HG03097 (cell line): ENCODE measurements around the gene PSMC4.
"Not testable (repeated sequence)": the region's sequence is repeated elsewhere in the genome, so short reads cannot be mapped to it uniquely, and the experiment has no call there.

ENCODE experiments used
- ATAC-seq: cut with Tn5 transposase; IDR thresholded peaks from one replicate; pipeline ENCODE4 v1.9.1; 2021; ENCODE audit not compliant: unreplicated experiment, low FRiP score

Gene PSMC4

DNA sequence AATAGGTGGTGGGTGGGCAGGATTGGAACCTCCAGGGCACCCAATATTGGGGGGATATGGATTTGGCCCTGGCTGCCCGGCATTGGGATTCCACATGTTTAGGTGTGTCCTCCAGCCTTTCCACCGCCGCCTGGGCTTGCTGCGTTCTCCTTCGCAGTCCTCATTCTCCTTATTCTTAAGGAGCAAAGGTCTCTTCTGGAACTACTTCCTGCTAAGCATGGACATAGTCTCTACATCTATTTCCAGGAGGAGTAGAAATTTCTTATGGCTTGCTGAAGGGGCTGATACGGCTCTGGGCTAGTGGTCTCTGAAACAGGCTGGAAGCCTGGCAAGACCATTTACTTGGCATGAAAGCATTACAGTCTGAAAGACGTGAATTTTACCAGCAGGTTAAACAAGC lies 27.4 kb upstream of the PSMC4 start:
- ATAC-seq = no peak

DNA sequence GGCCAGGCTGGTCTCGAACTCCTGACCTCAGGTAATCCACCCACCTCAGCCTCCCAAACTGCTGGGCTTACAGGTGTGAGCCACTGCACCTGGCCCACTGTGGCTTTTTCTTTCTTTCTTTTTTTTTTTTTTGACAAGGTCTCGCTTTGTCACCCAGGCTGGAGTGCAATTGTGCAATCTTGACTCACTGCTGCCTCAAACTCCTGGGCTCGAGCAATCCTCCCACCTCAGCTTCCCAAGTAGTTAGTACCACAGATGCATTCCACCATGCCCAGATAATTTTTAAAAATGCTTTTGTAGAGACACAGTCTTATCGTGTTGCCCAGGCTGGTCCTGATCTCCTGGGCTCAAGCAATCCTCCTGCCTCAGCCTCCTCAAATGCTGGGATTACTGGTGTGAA lies 24.4 kb upstream of the PSMC4 start:
- ATAC-seq = no peak

DNA sequence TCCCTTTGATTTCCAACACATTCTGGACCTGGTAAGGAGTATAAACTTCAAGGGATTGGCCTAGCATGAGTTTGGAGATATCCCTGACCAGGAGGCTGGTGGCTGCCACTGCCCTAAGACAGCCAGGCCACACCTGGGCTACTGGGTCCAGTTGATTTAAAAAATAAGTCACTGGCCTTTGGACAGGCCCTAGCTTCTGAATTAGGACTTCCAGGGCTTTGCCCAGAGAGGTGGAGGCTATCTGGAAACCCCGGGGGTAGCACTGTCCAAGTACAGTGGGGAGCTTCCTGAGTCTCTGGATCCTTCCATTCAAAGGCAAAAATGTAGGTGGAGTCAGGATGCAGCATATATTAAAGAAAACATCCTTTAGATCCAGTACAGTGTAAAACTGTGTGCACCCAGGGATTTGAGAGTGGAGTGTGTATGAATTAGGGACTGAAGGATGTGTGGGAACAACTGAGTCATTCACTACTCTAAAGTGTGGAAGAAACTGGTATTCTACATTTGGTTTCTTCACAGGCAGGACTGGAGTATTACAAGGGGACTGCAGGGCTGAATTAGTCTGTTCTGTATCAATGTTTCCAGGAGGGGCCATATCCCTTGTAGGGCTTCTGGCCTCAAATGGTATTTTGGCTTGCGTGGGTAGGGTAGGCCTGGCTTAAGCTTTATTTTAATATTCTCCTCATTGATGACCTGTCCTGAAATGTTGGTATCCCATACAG lies 21.8 kb upstream of the PSMC4 start:
- no peak for ATAC-seq

DNA sequence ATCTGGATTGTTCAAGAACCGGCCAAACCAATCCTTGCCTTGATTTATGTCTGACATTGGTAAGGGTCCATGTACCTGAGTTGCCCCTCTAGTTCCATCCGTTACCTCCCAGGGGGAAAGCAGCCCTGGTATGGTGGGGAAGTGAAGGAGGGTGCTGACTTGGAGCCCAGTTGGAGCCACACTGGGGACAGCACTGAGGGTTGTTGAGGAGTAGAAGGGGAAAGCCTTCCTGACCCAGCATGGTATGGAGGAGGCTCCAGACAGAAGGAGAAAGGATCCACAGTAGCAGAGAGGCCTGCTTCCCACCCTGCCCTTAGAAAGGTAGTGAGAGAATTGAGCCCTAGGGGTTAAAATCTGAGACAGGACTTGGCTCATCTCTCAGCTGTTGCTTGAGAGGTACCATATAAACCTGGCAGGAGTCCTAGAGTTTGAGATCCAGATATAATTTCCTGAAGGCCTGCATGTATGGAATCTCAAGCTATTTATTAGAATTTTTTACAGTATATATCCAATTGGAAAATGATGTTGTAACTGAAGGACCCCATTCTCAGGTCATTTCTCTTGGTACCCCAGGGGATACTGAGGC lies 19.8 kb upstream of the PSMC4 start:
- ATAC-seq = no peak

DNA sequence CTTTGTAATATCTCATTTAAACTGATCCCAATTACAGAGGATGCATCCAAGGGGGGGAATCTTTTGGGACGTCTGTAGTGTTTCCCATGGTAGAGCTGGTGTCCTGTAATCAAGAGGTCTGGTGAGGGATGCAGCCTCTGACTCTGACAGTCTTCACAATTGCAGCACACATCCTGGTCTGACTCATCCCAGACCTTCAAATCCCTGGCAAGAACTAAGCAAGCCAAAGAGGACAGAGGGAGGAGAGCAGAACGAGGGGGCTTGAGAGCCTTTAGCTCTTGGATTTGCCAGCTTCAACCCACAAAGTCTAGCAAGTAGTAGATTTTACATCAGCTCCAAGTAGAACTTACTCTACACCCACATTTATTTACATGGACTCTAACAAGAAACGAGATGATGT lies 19.3 kb upstream of the PSMC4 start:
- no peak for ATAC-seq

DNA sequence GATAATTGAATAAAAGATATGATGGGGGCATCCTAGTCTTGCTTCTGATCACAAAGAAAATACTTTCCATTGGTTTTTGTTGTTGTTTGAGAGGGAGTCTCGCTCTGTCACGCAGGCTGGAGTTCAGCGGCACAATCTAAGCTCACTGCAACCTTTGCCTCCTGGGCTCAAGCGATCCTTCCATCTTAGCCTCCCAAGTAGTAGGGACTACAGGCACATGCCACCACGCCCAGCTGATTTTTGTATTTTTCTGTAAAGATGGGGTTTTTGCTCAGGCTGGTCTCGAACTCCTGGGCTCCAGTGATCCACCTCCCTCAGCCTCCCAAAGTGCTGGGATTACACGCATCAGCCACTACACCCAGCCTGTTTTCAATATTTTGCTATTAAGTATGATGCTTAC lies 17.1 kb upstream of the PSMC4 start:
- ATAC-seq = peak; percentile 9

DNA sequence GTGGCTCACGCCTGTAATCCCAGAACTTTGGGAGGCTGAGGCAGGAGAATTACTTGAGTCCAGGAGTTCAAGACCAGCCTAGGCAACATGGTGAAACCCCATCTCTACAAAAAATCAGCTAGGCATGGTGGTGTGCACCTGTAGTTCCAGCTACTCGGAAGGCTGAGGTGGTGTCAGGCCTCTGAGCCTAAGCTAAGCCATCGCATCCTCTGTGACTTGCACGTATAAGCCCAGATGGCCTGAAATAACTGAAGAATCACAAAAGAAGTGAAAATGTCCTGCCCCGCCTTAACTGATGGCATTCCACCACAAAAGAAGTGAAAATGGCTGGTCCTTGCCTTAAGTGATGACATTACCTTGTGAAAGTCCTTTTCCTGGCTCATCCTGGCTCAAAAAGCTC lies 13.1 kb upstream of the PSMC4 start:
- not testable (repeated sequence) for ATAC-seq

DNA sequence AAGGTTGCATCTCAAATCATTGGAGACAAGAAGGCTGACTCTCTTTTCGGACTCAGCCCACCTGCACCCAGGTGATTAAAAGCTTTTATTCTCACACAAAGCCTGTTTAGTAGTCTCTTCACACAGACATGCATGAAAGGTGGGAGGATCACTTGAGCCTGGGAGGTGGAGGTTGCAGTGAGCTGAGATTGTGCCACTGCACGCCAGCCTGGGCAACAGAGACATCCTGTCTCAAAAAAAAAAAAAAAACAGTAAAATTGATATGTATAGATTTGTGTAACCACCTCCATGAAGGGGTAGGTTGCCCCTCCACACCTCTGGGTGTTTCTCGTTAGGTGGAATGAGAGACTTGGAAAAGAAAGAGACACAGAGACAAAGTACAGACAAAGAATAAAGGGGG lies 12.0 kb upstream of the PSMC4 start:
- not testable (repeated sequence) for ATAC-seq

DNA sequence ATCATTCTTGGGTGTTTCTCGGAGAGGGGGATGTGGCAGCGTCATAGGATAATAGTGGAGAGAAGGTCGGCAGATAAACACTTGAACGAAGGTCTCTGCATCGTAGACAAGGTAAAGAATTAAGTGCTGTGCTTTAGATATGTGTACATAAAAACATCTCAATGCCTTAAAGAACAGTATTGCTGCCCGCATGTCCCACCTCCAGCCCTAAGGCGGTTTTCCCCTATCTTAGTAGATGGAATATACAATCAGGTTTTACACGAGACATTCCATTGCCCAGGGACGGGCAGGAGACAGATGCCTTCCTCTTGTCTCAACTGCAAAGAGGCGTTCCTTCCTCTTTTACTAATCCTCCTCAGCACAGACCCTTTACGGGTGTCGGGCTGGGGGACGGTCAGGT lies 11.6 kb upstream of the PSMC4 start:
- not testable (repeated sequence) for ATAC-seq

DNA sequence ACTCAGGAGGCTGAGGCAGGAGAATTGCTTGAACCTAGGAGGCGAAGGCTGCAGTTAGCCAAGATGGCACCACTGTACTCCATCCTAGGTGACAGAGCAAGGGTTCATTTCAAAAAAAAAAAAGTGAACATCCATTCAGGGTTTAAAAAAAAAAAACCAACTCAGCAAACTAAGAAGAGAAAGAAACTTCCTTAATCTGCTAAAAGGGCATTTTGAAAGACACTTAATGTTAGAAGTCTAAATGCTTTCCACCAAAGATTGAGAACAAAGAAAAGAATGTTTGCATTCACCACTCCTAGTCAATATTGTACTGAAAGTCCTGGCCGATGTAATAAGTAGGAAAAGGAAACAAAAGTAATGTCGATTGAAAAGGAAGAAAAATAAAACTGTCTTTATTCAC lies 7.1 kb upstream of the PSMC4 start:
- no peak for ATAC-seq

DNA sequence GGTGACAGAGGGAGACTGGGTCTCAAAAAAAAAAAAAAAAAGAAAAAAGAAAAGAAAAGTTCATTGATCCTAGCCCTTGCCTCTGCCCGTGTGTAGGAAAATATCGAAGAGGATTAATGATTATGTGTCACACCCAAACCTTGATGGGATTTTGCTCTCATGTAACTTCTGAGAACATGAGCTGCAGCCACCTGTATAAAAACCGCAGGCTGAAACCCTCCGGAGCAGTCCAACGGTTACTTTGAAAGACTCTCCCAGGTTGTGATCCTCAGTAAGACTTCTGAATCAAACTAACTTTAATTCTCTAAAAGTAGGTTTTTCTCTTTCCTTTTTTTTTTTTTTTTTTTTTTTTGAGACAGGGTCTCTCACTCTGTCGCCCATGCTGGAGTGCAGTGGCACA lies 4.3 kb upstream of the PSMC4 start:
- ATAC-seq = no peak

DNA sequence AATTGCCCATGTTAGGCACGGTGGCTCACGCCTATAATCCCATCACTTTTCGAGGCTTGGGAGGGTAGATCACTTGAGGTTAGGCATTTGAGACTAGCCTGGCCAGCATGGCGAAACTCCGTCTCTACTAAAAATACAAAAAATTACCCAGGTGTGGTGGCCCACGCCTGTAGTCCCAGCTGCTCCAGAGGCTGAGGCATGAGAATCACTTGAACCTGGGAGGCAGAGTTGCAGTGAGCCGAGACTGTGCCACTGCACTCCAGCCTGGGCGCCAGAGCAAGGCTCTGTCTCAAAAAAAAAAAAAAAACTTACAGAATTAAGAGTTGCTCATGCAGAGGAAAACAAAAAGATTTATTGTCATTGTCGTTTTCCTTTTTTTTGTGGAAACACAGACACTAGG lies 3.4 kb upstream of the PSMC4 start:
- ATAC-seq = no peak

DNA sequence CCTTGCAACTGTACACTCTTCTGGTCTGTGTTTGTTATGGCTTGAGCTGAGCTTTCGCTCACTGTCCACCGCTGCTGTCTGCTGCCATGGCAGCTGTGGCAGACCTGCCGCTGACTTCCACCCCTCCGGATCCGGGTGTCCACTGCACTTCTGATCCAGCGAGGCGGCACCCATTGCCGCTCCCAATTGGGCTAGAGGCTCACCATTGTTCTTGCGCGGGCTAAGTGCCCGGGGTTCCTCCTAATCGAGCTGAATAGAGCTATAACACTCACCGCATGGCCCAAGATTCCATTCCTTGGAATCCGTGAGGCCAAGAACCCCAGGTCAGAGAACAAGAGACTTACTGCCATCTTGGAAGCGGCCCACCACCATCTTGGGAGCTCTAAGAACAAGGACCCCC lies 2.2 kb upstream of the PSMC4 start:
- ATAC-seq = no peak

DNA sequence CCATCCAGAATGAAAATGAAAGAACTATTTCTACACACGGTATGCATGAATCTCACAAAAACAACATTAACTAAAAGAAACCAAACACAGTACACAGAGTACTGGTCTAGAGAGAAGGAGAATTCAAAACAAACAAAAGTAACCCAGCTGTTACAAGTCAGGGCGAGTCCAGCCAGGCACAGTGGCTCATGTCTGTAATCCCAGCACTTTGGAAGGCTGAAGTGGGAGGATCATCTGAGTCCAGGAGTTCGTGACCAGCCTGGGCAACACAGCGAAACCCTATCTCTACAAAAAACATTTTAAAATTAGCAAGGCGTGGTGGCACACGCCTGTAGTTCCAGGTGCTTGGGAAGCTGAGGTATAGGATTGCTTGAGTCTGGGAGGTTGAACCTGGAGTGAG lies 1.7 kb upstream of the PSMC4 start:
- ATAC-seq = no peak

DNA sequence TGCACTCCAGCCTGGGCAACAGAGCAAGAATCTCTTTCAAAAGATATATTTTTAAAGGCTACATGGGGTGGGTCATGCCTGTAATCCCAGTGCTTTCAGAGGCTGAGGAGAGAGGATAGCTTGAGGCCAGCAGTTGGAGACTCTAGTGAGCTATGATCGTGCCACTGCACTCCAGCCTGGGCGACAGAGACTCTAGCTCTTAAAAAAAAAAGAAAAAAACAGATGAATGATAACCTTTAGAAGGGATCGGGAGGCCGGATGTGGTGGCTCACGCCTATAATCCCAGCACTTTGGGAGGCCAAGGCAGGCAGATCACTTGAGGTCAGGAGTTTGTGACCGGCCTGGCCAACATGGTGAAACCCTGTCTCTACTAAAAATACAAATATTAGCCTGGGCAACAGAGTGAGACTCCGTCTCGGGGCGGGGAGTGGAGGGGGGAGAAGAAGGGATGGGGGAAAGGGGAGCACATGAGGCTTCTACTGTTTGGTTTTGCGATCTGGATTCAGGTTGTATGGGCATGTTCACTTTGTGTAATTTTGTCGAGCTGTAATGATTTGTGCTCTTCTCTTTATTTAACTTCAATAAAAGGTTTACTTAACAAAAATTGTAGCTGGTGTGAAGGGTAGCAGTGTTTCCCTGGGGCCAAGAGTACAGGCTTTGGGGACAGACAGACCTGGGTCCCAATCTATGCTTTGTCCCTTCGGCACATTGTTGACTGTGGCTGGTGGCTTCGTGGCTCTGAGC lies 1.1 kb upstream of the PSMC4 start:
- ATAC-seq = no peak

DNA sequence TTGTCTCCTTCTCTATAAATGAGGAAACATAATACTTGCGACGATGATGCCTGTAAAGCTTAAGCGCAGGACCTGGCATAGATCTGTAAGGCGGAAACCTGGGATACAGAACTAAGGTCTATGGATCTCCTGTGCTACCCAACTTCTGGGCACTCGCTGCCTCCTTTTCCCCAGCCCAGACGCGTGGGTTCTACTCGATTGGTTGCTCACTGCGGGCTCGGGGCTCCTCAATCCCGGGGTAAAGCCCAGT lies 615 bp upstream of the PSMC4 start:
- ATAC-seq = no peak

DNA sequence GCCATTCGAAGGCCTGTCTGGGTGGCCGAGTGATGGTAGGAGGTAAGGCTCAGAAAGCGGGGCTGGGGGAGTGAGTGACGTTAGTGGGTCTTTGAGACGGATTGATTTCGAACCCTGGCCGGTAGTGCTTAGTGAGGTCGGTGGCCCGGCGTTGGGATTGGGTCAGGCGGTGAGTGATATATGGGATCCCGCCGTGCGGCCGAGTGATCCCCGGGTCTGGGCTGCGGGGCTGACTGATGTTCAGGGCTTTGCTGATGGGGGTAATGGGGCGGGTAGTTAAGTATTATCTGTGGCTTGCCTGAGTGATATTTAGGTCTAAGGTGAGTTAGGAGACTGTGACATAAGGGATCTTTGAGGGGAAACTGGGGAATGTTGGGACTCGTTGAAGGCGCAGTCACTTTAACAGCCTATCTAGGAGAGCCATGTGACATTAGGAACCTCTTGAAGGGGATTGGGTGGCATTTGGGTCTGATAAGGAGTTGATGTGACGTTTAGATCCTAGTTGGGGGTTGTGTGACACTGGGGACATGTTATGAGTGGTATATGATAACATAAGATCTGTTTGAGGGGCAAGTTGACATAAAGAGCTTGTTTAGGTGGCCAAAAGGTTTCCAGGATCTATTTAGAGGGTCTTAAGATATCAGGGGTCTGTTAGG lies 543 bp downstream of the PSMC4 start:
- ATAC-seq = no peak

DNA sequence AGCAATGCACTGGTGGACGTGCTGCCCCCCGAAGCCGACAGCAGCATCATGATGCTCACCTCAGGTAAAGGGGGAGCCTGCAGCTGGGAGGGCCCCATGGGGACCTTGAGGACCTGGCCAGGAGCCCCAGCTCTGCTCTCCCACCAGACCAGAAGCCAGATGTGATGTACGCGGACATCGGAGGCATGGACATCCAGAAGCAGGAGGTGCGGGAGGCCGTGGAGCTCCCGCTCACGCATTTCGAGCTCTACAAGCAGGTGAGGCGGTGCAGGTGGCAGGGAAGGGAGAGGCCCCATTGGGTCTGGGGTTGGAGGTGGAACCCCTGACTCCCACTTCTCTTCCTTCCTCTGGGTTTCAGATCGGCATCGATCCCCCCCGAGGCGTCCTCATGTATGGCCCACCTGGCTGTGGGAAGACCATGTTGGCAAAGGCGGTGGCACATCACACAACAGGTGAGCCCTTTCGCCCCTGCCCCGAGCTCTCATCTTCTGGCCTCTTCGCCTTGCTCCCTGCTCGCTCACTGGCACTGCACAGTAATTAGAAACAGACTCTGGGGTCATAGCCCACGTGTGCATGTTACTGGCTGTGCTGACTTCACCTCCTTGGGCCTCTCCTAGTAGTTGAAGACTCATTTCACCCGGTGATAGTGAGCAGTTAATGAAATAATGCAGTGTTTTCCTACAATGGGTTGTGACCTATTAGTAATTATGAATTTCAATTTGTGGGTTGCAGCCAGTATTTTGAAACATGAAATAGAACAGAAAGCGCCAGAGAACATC lies 3.6 kb downstream of the PSMC4 start:
- ATAC-seq = no peak

DNA sequence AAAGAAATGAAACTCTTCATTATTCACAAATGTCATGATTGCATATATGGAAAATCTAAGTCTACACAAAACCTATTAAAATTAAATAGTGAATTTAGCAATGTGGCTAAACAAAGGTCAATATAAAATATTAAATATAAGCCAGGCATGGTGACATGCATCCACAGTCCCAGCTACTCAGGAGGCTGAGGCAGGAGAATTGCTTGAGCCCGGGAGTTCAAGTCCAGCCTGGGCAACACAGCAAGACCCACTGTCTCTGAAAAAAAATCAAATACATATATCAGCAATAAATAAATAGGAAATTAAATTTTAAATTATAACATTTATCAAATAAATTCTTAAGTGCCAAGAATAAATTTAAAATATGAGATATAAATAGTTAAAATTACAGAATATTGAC lies 11.9 kb downstream of the PSMC4 start:
- no peak for ATAC-seq

DNA sequence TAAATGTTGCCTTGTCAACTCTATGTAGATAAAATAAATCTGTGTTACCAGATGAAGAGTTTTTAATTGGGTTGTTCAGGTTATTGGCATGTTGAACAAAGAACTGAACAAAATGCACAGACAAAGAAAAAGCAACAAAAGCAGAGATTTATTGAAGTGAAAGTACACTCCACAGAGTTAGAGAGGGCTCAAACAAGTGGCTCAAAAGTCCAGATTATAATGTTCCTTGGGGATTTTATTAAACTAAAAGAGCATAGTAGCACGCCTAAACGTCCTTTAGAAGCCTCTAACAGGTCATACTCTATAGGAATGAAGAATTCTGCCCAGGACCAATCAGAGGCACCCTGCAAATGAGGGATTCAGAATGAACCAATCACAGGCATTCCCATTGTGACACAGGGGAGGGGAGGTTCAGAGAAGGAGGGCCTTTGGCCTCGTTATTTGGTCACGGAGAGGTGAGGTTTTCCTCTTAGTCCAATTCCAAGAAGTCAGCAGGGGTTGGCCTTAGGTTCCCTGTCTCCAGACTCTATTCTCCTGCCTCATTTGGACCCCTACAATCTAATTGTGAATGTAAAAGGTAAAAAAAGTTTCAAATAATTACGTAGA lies 12.8 kb downstream of the PSMC4 start:
- ATAC-seq = no peak

DNA sequence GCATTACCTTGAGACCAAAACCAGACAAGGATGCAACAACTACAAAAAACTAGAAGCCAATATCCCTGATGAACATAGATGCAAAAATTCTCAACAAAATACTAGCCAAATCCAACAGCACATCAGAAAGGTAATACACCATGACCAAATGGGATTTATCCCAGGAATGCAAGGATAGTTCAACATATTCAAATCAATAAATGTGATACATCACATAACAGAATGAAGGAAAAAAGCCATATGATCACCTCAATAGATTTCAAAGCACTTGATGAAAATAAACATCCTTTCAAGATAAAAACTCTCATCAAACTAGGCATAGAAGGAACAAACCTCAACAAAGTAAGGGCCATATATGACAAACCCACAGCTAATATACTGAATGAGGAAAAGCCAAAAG lies 15.7 kb downstream of the PSMC4 start:
- ATAC-seq = no peak
